DMS 273 treated with DMSO at 0.1 percent for 48 hours (cell line): ENCODE data around the gene SUPT6H.
"Not testable (repeated sequence)": the region's sequence is repeated elsewhere in the genome, so short reads cannot be mapped to it uniquely, and the experiment has no call there.

Experiments used
- DNase-seq: peaks from one replicate; lab custom pipeline; 2025; lab: John Stamatoyannopoulos, UW

Gene SUPT6H

GRCh38 chr17:28648698-28649097 is 13.3 kb upstream of the SUPT6H start:
- no peak for DNase-seq

GRCh38 chr17:28655160-28655559 is 6.8 kb upstream of the SUPT6H start:
- no peak for DNase-seq

GRCh38 chr17:28657756-28658155 is 4.2 kb upstream of the SUPT6H start:
- no peak for DNase-seq

GRCh38 chr17:28658342-28658741 is 3.7 kb upstream of the SUPT6H start:
- DNase-seq: not testable (repeated sequence)

- not testable (repeated sequence) for DNase-seq
Observed at GRCh38 chr17:28658766-28659496, 3.1 kb upstream of the SUPT6H start.

- DNase-seq: not testable (repeated sequence)
Observed at GRCh38 chr17:28659497-28659881, 2.5 kb upstream of the SUPT6H start.

- no peak for DNase-seq
Observed at GRCh38 chr17:28662527-28662829, 473 bp downstream of the SUPT6H start.

- no peak for DNase-seq
Observed at GRCh38 chr17:28663723-28664122, 1.7 kb downstream of the SUPT6H start.

- DNase-seq: no peak
Observed at GRCh38 chr17:28665994-28666393, 4.0 kb downstream of the SUPT6H start.

GRCh38 chr17:28667870-28668269 is 5.9 kb downstream of the SUPT6H start:
- DNase-seq: no peak

GRCh38 chr17:28669918-28670317 is 7.9 kb downstream of the SUPT6H start:
- no peak for DNase-seq

- DNase-seq: no peak
Observed at GRCh38 chr17:28675490-28675889, 13.5 kb downstream of the SUPT6H start.

GRCh38 chr17:28675980-28676379 is 14.0 kb downstream of the SUPT6H start:
- DNase-seq: no peak

GRCh38 chr17:28682655-28683054 is 20.6 kb downstream of the SUPT6H start:
- DNase-seq: no peak

GRCh38 chr17:28684963-28685362 is 23.0 kb downstream of the SUPT6H start:
- peak; percentile 69 for DNase-seq

GRCh38 chr17:28685366-28685765 is 23.4 kb downstream of the SUPT6H start:
- DNase-seq: no peak

- no peak for DNase-seq
Observed at GRCh38 chr17:28686296-28686695, 24.3 kb downstream of the SUPT6H start.

- no peak for DNase-seq
Observed at GRCh38 chr17:28688481-28688880, 26.5 kb downstream of the SUPT6H start.

- DNase-seq: no peak
Observed at GRCh38 chr17:28689011-28689410, 27.0 kb downstream of the SUPT6H start.

GRCh38 chr17:28693869-28694268 is 31.9 kb downstream of the SUPT6H start:
- DNase-seq: no peak

GRCh38 chr17:28698253-28698941 is 36.4 kb downstream of the SUPT6H start:
- DNase-seq: no peak

- no peak for DNase-seq
Observed at GRCh38 chr17:28700278-28700677, 38.3 kb downstream of the SUPT6H start.

GRCh38 chr17:28700830-28701492 is 39.0 kb downstream of the SUPT6H start:
- no peak for DNase-seq
